GF-D8 (cell line): Measurements from ENCODE around the gene THAP10.
"Not testable (repeated sequence)": the region's sequence is repeated elsewhere in the genome, so short reads cannot be mapped to it uniquely, and the experiment has no call there.

Experiments used
- DNase-seq: peaks from one replicate; lab custom pipeline; 2025; lab: John Stamatoyannopoulos, UW

The THAP10 gene

GRCh38 chr15:70876683-70877082, 15.6 kb downstream of the THAP10 start:
- DNase-seq: no peak

GRCh38 chr15:70876011-70876410, 16.2 kb downstream of the THAP10 start:
- no peak for DNase-seq

DNA sequence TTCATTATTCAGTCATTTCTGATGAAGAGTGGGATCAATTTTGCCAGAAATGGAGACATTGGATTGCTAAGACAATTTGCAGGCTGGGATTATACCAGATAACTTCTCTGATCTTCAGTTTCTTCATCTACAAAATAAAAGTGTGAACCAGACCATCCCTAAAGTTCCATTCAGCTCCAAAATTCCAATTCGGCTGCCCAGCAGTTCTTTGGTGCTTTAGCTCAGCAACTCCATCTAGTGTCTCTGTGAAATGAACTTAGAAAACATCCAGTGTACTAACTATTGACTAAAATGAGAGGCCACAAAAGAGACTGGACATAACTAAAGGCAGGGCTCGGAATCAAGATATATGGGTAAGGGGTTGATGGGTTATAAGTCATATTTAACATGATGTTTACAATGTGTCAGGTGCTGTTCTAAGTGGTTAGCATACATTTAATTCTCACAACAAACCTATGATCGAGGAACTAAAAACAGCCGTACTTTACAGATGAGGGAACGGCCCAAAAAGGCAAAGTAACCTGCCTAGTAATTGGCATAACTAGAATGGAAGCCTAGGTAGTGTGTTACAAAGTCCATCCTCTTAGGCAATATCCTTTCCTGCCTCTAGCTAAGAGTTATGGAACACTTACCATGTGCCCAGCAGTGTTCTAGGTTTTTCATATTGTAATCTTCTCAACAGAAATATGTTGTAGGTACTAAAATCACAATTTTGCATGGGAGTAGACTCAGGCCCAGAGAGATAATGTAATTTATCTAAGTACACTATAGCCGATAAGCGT, 17.0 kb downstream of the THAP10 start:
- no peak for DNase-seq

GRCh38 chr15:70873232-70874054, 18.8 kb downstream of the THAP10 start:
- DNase-seq: no peak

DNA sequence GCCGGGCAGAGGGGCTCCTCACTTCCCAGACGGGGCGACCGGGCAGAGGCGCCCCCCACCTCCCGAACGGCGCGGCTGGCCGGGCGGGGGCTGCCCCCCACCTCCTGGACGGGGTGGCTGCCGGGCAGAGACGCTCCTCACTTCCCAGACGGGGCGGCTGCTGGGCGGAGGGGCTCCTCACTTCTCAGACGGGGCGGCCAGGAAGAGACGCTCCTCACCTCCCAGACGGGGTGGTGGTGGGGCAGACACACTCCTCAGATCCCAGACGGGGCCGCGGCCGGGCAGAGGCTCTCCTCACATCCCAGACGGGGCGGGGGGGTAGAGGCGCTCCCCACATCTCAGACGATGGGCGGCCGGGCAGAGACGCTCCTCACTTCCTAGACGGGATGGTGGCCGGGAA, 20.7 kb downstream of the THAP10 start:
- not testable (repeated sequence) for DNase-seq

DNA sequence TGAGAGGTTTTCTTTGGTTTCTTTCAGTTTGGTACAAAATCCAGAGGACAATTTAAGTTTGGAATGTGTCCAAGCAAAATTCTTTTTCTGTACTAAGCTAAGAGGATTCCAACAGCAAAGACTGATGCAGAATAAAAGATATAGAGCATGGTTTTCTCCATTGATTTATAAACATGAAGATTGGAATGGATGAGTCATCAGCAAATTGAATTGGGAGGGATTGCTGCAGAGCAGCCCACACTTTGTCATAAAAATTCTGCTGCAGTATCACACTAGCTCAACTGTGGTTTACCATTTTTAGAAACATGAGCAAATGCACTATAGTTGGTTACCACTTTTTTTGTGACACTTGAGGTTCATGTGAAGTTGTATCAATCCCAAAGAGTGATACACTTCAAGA, 22.2 kb downstream of the THAP10 start:
- no peak for DNase-seq

GRCh38 chr15:70869346-70869745, 22.9 kb downstream of the THAP10 start:
- no peak for DNase-seq

- DNase-seq: no peak
Measured at GRCh38 chr15:70867911-70868467, 24.2 kb downstream of the THAP10 start.

GRCh38 chr15:70866982-70867641, 25.1 kb downstream of the THAP10 start:
- DNase-seq: no peak

DNA sequence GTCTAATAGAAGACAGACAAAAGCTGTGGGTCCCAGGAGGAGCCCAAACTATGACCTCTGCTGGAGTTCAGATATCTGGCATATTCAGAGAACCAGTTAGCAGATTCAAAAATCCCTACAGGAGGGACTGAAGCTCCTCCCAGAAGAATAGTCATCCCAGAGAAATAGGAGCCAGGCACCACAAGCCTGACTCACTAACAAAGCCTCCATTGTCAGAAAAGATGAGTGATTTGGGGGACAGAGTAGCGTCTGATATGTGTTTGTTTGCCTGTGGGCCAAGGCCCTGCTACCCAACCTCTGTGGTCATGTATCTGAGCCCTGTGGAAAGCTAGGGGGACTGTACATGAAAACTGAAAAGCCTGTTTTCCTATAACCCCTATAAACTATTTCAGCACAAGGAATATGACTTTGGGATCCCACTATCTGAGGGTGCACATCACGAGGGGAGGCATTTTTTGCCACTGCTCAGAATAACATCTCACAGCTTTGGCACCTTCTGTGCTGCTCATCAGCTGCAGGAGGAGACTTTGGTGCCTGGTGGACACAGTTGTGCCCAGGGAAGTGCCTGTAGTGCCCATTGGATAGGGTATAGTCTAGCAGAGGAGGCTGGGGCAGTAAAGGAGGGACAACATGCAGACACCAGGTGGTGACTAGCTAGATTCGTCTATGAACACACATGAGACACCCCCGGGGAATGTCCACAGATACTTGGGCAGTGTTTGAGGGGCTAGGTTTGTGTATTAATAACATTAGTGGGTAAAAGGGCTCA, 28.6 kb downstream of the THAP10 start:
- no peak for DNase-seq

- no peak for DNase-seq
Measured at GRCh38 chr15:70859998-70860397, 32.2 kb downstream of the THAP10 start.

DNA sequence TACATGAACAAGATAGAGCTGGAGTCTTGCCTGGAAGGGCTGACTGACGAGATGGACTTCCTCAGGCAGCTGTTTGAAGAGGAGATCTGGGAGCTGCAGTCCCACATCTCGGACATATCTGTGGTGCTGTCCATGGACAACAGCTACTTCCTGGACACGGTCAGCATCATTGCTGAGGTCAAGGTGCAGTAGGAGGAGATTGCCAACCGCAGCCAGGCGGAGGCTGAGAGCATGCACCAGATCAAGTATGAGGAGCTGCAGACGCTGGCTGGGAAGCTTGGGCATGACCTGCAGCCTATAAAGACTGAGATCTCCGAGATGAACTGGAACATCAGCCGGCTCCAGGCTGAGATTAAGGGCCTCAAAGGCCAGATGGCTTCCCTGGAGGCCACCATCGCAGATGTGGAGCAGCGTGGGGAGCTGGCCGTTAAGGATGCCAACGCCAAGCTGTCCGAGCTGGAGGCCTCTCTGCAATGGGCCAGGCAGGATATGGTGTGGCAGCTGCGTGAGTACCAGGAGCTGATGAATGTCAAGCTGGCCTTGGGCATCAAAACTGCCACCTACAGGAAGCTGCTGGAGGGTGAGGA, 32.8 kb downstream of the THAP10 start:
- DNase-seq: no peak

- not testable (repeated sequence) for DNase-seq
Measured at GRCh38 chr15:70858614-70859321, 33.5 kb downstream of the THAP10 start.

- no peak for DNase-seq
Measured at GRCh38 chr15:70857562-70858285, 34.5 kb downstream of the THAP10 start.

GRCh38 chr15:70856884-70857561, 35.2 kb downstream of the THAP10 start:
- DNase-seq: no peak

GRCh38 chr15:70856177-70856883, 35.9 kb downstream of the THAP10 start:
- no peak for DNase-seq

DNA sequence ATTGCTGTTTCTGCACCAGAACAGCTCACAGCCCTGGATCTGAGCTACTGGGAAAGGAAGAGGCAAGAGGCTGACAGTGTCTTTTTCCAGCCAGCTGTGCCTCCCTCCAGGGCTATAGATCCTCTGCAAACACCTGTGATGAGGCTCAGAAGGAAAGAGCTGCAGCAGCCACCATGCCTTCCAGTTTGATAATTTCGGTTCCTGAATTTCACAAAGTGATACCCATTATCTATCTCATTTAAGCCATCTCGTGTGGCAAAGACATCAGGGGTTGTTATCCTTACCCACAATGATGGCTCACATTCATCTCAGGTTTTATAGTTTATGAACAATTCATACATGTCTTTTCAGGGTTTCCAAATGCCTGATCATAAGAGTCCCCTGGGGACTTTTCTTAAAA, 36.5 kb downstream of the THAP10 start:
- DNase-seq: no peak

DNA sequence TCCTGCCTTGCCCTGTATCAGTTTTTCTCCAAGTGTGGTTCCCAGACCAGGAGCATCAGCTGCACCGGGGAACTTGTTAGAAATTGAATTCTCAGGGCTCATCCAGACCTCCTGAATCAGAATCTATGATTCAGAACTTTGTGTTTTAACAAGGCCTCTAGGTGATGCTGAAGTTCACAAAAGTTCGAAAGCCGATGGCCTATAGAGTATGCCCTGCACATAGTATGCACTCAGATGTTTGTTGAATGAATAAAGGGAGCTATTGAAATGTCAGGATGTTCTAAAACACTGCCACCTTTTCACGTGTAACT, 37.6 kb downstream of the THAP10 start:
- DNase-seq: no peak
